HT-29 (cell line): ENCODE measurements around the gene PLXNA3. TPM values are rescaled to one million over a fixed set of nuclear protein-coding genes. Genes with fewer than 3 reads are reported as not detected.

Source experiments
- small RNA-seq: library from RNA; depleted of rRNA; stranded (forward); fragments of <200 nt; gene quantifications from one replicate; pipeline ENCODE3, GENCODE V24; 2014
- total RNA-seq: library from RNA; depleted of rRNA; stranded (reverse); fragments of >200 nt; shearing (Covaris generic); gene quantifications from 2 replicates; pipeline ENCODE4 v1.2.3, GENCODE V29; 2014; rRNA removed

Gene PLXNA3
- total RNA-seq, 1 experiment from 2014 or later, result 33.6 TPM

Small RNAs within 50 kb of the gene (small RNA-seq; reads per million reads assigned to genes)
- gene MIR6858 (not detected), gene RN7SL697P (not detected)

Other genes with a start within 250 kb of the PLXNA3 start
- gene OPN1MW2, start 238.5 kb upstream of the PLXNA3 start, total RNA-seq, result not detected in 2 replicates
- gene OPN1MW3, start 200.7 kb upstream of the PLXNA3 start, total RNA-seq, result not detected in 2 replicates
- gene TEX28, start 163.2 kb upstream of the PLXNA3 start, total RNA-seq, result not detected in 2 replicates
- not detected in 2 replicates for gene TKTL1, start 162.5 kb upstream of the PLXNA3 start, total RNA-seq
- gene FLNA, start 83.6 kb upstream of the PLXNA3 start, total RNA-seq, result 482 and 516 TPM in 2 replicates
- 70.5 and 87.0 TPM in 2 replicates for gene EMD, start 79.0 kb upstream of the PLXNA3 start, total RNA-seq
- gene RPL10, start 59.9 kb upstream of the PLXNA3 start, total RNA-seq, result 4,676 and 4,679 TPM in 2 replicates
- gene DNASE1L1, start 49.0 kb upstream of the PLXNA3 start, total RNA-seq, result 114 and 118 TPM in 2 replicates
- 60.3 and 80.6 TPM in 2 replicates for gene TAFAZZIN, start 46.7 kb upstream of the PLXNA3 start, total RNA-seq
- gene ATP6AP1, start 29.6 kb upstream of the PLXNA3 start, total RNA-seq, result 162 and 181 TPM in 2 replicates
- 124 and 128 TPM in 2 replicates for gene GDI1, start 21.1 kb upstream of the PLXNA3 start, total RNA-seq
- 103 and 107 TPM in 2 replicates for gene FAM50A, start 14.1 kb upstream of the PLXNA3 start, total RNA-seq
- gene LAGE3, start 21.0 kb downstream of the PLXNA3 start, total RNA-seq, result 122 and 129 TPM in 2 replicates
- gene UBL4A, start 28.3 kb downstream of the PLXNA3 start, total RNA-seq, result 195 and 203 TPM in 2 replicates
- gene SLC10A3, start 32.3 kb downstream of the PLXNA3 start, total RNA-seq, result 67.2 TPM in 2 replicates
- gene FAM3A, start 58.0 kb downstream of the PLXNA3 start, total RNA-seq, result 73.0 and 89.0 TPM in 2 replicates
- gene G6PD, start 88.6 kb downstream of the PLXNA3 start, total RNA-seq, result 269 and 280 TPM in 2 replicates
- 43.4 and 51.1 TPM in 2 replicates for gene IKBKG, start 89.3 kb downstream of the PLXNA3 start, total RNA-seq
- not detected in 2 replicates for gene CTAG1A, start 126.9 kb downstream of the PLXNA3 start, total RNA-seq
- gene CTAG1B, start 161.0 kb downstream of the PLXNA3 start, total RNA-seq, result not detected in 2 replicates
- not detected in 2 replicates for gene CTAG2, start 195.3 kb downstream of the PLXNA3 start, total RNA-seq